HEK293 (cell line): ENCODE data around the gene ZNF790.

ENCODE experiments used
- CTCF ChIP-seq: fragments of 450-650 bp; formaldehyde crosslinking; IDR thresholded peaks from 2 replicates; pipeline ENCODE4 v1.5.1; 2016; ENCODE audit warnings: missing biosample characterization, missing genetic modification characterization
- TCF7L2 ChIP-seq: IDR thresholded peaks from 2 replicates; pipeline ENCODE4 v1.6.1; 2011; ENCODE audit warnings: low read depth, mild to moderate bottlenecking, inconsistent platforms, low read length, moderate library complexity, borderline replicate concordance
- ZNF645 ChIP-seq: fragments of 450-650 bp; formaldehyde crosslinking; IDR thresholded peaks from 2 replicates; pipeline ENCODE4; 2016; ENCODE audit warnings: missing biosample characterization, missing genetic modification characterization

GRCh38 chr19:36838784-36839324, 667 bp upstream of the ZNF790 start:
- no peak for TF ChIP-seq CTCF (tag by site-specific recombination)
- TF ChIP-seq TCF7L2, result no peak
- TF ChIP-seq ZNF645 (tag by site-specific recombination), result no peak
